Measurements from ENCODE around the gene NUDT16L1.

NUDT16L1 gene

GRCh38 chr16:4693296-4693955 is at the start of gene NUDT16L1:
NUDT16L1 (plus strand) TSS chr16:4693562; CDS start chr16:4693727, 165 bp downstream.
- DNase-seq (ENCODE audit: low read depth in 2 of 2, low spot score in 1 of 2), result peak; percentile 91 to 92

GRCh38 chr16:4646773-4647643 is 46.4 kb upstream of the NUDT16L1 start:
- DNase-seq (ENCODE audit: low read depth in 2 of 2, low spot score in 1 of 2), result no peak

GRCh38 chr16:4647644-4647980 is 45.8 kb upstream of the NUDT16L1 start:
- DNase-seq (ENCODE audit: low read depth in 2 of 2, low spot score in 1 of 2), result no peak

- DNase-seq (ENCODE audit: low read depth in 2 of 2, low spot score in 1 of 2), result no peak
These were observed 44.4 kb upstream of the NUDT16L1 start for GRCh38 chr16:4648917-4649316.

GRCh38 chr16:4649744-4650442 is 43.5 kb upstream of the NUDT16L1 start:
- DNase-seq (ENCODE audit: low read depth in 2 of 2, low spot score in 1 of 2), result no peak

GRCh38 chr16:4650443-4651074 is 42.8 kb upstream of the NUDT16L1 start:
- DNase-seq (ENCODE audit: low read depth in 2 of 2, low spot score in 1 of 2), result peak; percentile 40 to 49

- no peak for DNase-seq (ENCODE audit: low read depth in 2 of 2, low spot score in 1 of 2)
These were observed 41.5 kb upstream of the NUDT16L1 start for GRCh38 chr16:4651827-4652226.

GRCh38 chr16:4652561-4652960 is 40.8 kb upstream of the NUDT16L1 start:
- DNase-seq (ENCODE audit: low read depth in 2 of 2, low spot score in 1 of 2), result no peak

- DNase-seq (ENCODE audit: low read depth in 2 of 2, low spot score in 1 of 2), result no peak
These were observed 39.1 kb upstream of the NUDT16L1 start for GRCh38 chr16:4654011-4654963.

- DNase-seq (ENCODE audit: low read depth in 2 of 2, low spot score in 1 of 2), result no peak
These were observed 38.3 kb upstream of the NUDT16L1 start for GRCh38 chr16:4654964-4655590.

- no peak for DNase-seq (ENCODE audit: low read depth in 2 of 2, low spot score in 1 of 2)
These were observed 37.6 kb upstream of the NUDT16L1 start for GRCh38 chr16:4655801-4656200.

GRCh38 chr16:4656221-4656620 is 37.1 kb upstream of the NUDT16L1 start:
- DNase-seq (ENCODE audit: low read depth in 2 of 2, low spot score in 1 of 2), result no peak

- DNase-seq (ENCODE audit: low read depth in 2 of 2, low spot score in 1 of 2), result no peak
These were observed 36.4 kb upstream of the NUDT16L1 start for GRCh38 chr16:4656695-4657686.

GRCh38 chr16:4659363-4660353 is 33.7 kb upstream of the NUDT16L1 start:
- DNase-seq (ENCODE audit: low read depth in 2 of 2, low spot score in 1 of 2), result no peak

- peak; percentile 50 to 85 for DNase-seq (ENCODE audit: low read depth in 2 of 2, low spot score in 1 of 2)
These were observed 32.8 kb upstream of the NUDT16L1 start for GRCh38 chr16:4660454-4661007.

GRCh38 chr16:4661661-4662060 is 31.7 kb upstream of the NUDT16L1 start:
- no peak for DNase-seq (ENCODE audit: low read depth in 2 of 2, low spot score in 1 of 2)

GRCh38 chr16:4663465-4663776 is 29.9 kb upstream of the NUDT16L1 start:
- no peak for DNase-seq (ENCODE audit: low read depth in 2 of 2, low spot score in 1 of 2)

Measured in stimulated activated CD8-positive, alpha-beta memory T cell treated with anti-CD3 and anti-CD28 coated beads, Interleukin-4, amount 100 ng/mL, for 4 hours (primary cell).